Adrenal gland (tissue), 12 donors: ENCODE results near the gene ASB8. TPM values are rescaled to one million over a fixed set of nuclear protein-coding genes. Genes with fewer than 3 reads are reported as not detected.
A peak's percentile ranks its signal among the peaks of the same experiment; 100 is the strongest.

Experiments used
- DNase-seq, 7 donors: peaks; one replicate each; pipeline ENCODE4 v3.0.0-alpha.2; 2019 to 2020
- H3K27ac ChIP-seq, 5 donors: fragments of 200-600 bp; sonication (generic) in 4 of 5; 1 replicate in 3 of 5; 2 replicates in 2 of 5; pipeline versions ENCODE4 v1.5.1 to v1.8.0; 2016 to 2020; ENCODE audit warnings: mild to moderate bottlenecking in 1 of 5
- H3K27me3 ChIP-seq: fragments of 200-600 bp; 2 replicates; pipeline ENCODE4 v1.8.0; 2021
- H3K36me3 ChIP-seq, 2 donors: fragments of 200-600 bp; replicated peaks in 1 of 2; 1 replicate in 1 of 2; 2 replicates in 1 of 2; pipeline versions ENCODE4 v1.5.1 to v1.8.0; 2018 to 2022
- H3K4me1 ChIP-seq, 2 donors: fragments of 200-600 bp; replicated peaks in 1 of 2; 1 replicate in 1 of 2; 2 replicates in 1 of 2; pipeline versions ENCODE4 v1.5.1 to v1.8.0; 2018 to 2021
- H3K4me3 ChIP-seq, 4 donors: fragments of 200-600 bp; sonication (generic) in 3 of 4; one replicate each; pipeline ENCODE4 v1.5.1; 2016 to 2018
- H3K9me3 ChIP-seq, 3 donors: fragments of 200-600 bp; sonication (generic) in 1 of 3; replicated peaks in 1 of 3; 1 replicate in 2 of 3; 2 replicates in 1 of 3; pipeline versions ENCODE4 v1.5.1 to v1.8.0; 2016 to 2021
- CTCF ChIP-seq, 6 experiments: fragments of 450-650 bp in 4 of 6; fragments of 200-600 bp in 2 of 6; sonication (generic) in 1 of 6; IDR thresholded peaks; 1 replicate in 5 of 6; 2 replicates in 1 of 6; pipeline versions ENCODE4 v1.5.1 to v1.8.0; 2016 to 2021; ENCODE audit warnings: antibody characterized with exemption in 6 of 6, mild to moderate bottlenecking in 2 of 6, moderate library complexity in 1 of 6
- POLR2A ChIP-seq, 2 donors: fragments of 450-650 bp; IDR thresholded peaks; one replicate each; pipeline ENCODE4 v1.6.1; 2017; ENCODE audit warnings: antibody characterized with exemption in 2 of 2, mild to moderate bottlenecking in 2 of 2, moderate library complexity in 1 of 2
- WGBS, 4 donors: extraction: QIAGEN DNeasy Blood & Tissue Kit in 2 of 4; methylation state at CpG; one replicate each; pipeline versions ENCODE4 v1.1.5 to v1.1.7; 2013 to 2017; 5-methylcytosine and 5-hydroxymethylcytosine counted together
- intact Hi-C, 2 donors: fragments of 100-400 bp; cut with DNase I; formaldehyde crosslinking; loops; one replicate each; pipeline versions ENCODE4 v1.14.1 to v1.15.0; 2022 to 2023
- polyA plus RNA-seq, 3 donors: library from polyadenylated mRNA; stranded (reverse); fragments of 200-250 nt in 2 of 3; fragments of 350-450 nt in 1 of 3; fragmentation: Illumina TruSeq in 1 of 3; extraction: RNeasy Lipid Tissue Mini Kit (QIAGEN cat#74804) in 1 of 3; gene quantifications; one replicate each; pipeline ENCODE4 v1.2.3, GENCODE V29; 2013 to 2014
- total RNA-seq, 9 donors: library from RNA; depleted of rRNA in 4 of 9; stranded (reverse); fragments of >200 nt in 4 of 9; fragments of 120-200 nt in 1 of 9; fragmentation: NEBNext Ultra II Directional in 1 of 9; extraction: Animal tissue kit (Norgen Biotek cat#: 25700) in 1 of 9; gene quantifications; one replicate each; pipeline versions ENCODE4 v1.1.0 to v1.2.4, GENCODE V29; 2013 to 2023
- donor health status: healthy with polysubstance abuse.
- donor health status: Bipolar disorder and iron deficiency.
- donor health status: DM: yes; HTN: yes; CAD: no.
- donor health status: DM: no; HTN: no; CAD: no.
- donor health status: DM: no; HTN: no; CAD: no.
- donor health status: DM: yes; HTN: yes; CAD: no.

The ASB8 gene
- total and polyA plus RNA-seq, 12 donors = 13.9 to 69.8 (median 49.5) TPM

GRCh38 chr12:48201516-48201915, 44.2 kb upstream of the ASB8 start:
- TF ChIP-seq CTCF (IDR thresholded peaks at IDR 0.05) (no peak), POLR2A (IDR thresholded peaks at IDR 0.05) (no peak)
- H3K9me3 ChIP-seq = peaks cover 0 to 3% (median 0%) of the 10 kb centered on the region in 3 donors
- intact Hi-C loops = loop anchor here in 1 of 2 donors (10.0 kb wide), 1 partner anchor 93 kb away; no protein-coding TSS in a partner anchor
- WGBS, 4 donors = 87 to 96% (median 91%) methylated on average over 3 of the region's 3 CpGs
- no peak overlapping the region for H3K27ac ChIP-seq
- no peak overlapping the region for H3K4me3 ChIP-seq
- H3K36me3 ChIP-seq = no peaks in the 10 kb centered on the region
- no peaks in the 10 kb centered on the region for H3K27me3 ChIP-seq
- no peak for DNase-seq
- peaks cover 19 to 32% of the 10 kb centered on the region in 2 donors for H3K4me1 ChIP-seq

GRCh38 chr12:48201091-48201490, 43.8 kb upstream of the ASB8 start:
- no peak for DNase-seq
- Histone ChIP-seq H3K27me3 (no peaks in the 10 kb centered on the region), H3K4me1 (peaks cover 19 to 32% of the 10 kb centered on the region in 2 donors), H3K36me3 (no peaks in the 10 kb centered on the region), H3K9me3 (no peaks in the 10 kb centered on the region), H3K27ac (no peak overlapping the region), H3K4me3 (no peak overlapping the region)
- no peak for TF ChIP-seq CTCF (IDR thresholded peaks at IDR 0.05)
- no peak for TF ChIP-seq POLR2A (IDR thresholded peaks at IDR 0.05)
- intact Hi-C loops = loop anchor here in 1 of 2 donors (10.0 kb wide), 1 partner anchor 94 kb away; no protein-coding TSS in a partner anchor
- 78 to 92% (median 91%) methylated on average over 3 of the region's 3 CpGs for WGBS, 4 donors

GRCh38 chr12:48199774-48200221, 42.5 kb upstream of the ASB8 start:
- no peaks in the 10 kb centered on the region for H3K9me3 ChIP-seq
- intact Hi-C loops = loop anchor here in 1 of 2 donors (5.0 to 10.0 kb wide), 2 partner anchors 95 to 153 kb away; partner anchors contain the start of gene ZNF641
- 16 to 21% (median 19%) methylated on average over 3 of the region's 3 CpGs for WGBS, 4 donors
- H3K4me3 ChIP-seq = peak overlapping the region in 1 of 4 donors; percentile 75
- TF ChIP-seq POLR2A (IDR thresholded peaks at IDR 0.05) = no peak
- TF ChIP-seq CTCF (IDR thresholded peaks at IDR 0.05) = no peak
- DNase-seq = peak in 3 of 7 donors; percentile 17 to 57 (median 30)
- H3K27ac ChIP-seq = peak overlapping the region; percentile 99 to 100 (median 99)
- H3K27me3 ChIP-seq = no peaks in the 10 kb centered on the region
- H3K36me3 ChIP-seq = no peaks in the 10 kb centered on the region
- peaks cover 19 to 32% of the 10 kb centered on the region in 2 donors for H3K4me1 ChIP-seq

- Histone ChIP-seq H3K4me1 (peaks cover 19 to 38% of the 10 kb centered on the region in 2 donors), H3K27me3 (no peaks in the 10 kb centered on the region), H3K27ac (peak overlapping the region; percentile 99 to 100 (median 99)), H3K36me3 (no peaks in the 10 kb centered on the region), H3K4me3 (peak overlapping the region in 2 of 4 donors; percentile 70 to 75), H3K9me3 (no peaks in the 10 kb centered on the region)
- DNase-seq = no peak
- intact Hi-C loops = loop anchor here in 1 of 2 donors (5.0 kb wide), 1 partner anchor 153 kb away; the partner anchor contains the start of gene ZNF641
- TF ChIP-seq CTCF (IDR thresholded peaks at IDR 0.05) (no peak), POLR2A (IDR thresholded peaks at IDR 0.05) (no peak)
- WGBS, 4 donors = 59 to 66% (median 63%) methylated on average over 10 of the region's 10 CpGs
Observed at GRCh38 chr12:48198985-48199384, 41.7 kb upstream of the ASB8 start.
